ENCODE measurements around the gene RNF225.
"Not testable (repeated sequence)": the region's sequence is repeated elsewhere in the genome, so short reads cannot be mapped to it uniquely, and the experiment has no call there.

RNF225 gene

GRCh38 chr19:58395220-58395978 lies at the start of gene RNF225:
TSS of gene RNF225 (plus strand) at chr19:58395656. CDS start at chr19:58396090, 434 bp downstream.
- DNase-seq: no peak

DNA sequence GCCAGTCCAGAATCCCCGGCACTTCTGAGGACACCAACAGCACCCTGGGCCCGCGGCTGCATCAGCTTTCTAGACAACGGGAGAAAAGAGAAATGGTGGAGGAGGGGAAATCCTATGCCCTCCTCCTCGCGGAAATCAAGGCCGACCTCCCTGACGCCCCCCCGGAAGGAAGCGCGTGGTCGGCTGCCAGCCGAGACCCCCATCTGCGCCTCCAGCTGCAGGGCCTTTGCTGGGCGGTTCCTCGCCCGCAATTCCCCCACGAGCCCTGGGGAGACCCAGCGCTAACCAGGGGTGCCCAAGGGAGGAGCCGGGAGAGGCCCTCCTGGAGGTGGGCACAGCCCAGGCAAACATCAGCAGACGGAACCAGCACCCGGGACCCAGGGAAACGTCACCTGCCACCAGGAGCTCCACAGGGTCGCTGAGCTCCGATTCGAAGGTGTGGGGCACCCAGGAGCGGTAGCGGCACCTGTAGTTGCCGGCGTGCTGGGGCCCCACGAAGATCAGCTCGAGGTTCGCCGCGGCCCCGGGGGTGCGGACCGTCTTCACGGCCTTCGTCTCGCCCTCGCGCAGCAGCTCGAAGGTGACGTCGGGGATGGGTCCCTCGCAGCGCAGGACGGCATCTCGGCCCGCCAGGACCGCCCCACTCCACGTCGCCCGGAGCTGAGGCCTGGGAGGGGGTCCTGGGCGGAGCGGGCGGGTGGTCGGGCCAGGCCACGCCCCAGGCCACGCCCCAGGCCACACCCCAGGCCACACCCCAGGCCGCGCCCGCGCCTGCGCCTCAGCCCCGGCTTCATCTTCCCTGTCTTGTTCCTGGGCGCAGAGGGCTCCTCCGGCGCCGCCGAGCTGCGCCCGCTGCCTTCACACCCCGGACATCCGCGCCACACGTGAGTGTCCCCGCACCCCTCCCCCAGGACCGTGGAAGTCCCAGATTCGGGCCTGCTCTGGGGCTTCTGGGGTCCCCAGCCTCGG lies 48.2 kb upstream of the RNF225 start:
- peak; percentile 64 for DNase-seq

DNA sequence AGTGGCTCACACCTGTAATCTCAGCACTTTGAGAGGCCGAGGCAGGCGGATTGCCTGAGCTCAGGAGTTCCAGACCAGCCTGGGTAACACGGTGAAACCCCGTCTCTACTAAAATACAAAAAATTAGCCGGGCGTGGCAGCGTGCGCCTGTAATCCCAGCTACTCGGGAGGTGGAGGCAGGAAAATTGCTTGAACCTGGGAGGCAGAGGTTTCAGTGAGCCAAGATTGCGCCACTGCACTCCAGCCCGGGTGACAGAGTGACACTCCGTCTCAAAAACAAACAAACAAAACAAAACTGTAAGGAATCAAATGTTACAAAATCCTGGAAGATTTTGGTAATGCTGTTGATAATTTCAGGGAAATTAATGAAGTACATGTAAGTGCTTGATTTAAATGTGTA lies 47.4 kb upstream of the RNF225 start:
- not testable (repeated sequence) for DNase-seq

DNA sequence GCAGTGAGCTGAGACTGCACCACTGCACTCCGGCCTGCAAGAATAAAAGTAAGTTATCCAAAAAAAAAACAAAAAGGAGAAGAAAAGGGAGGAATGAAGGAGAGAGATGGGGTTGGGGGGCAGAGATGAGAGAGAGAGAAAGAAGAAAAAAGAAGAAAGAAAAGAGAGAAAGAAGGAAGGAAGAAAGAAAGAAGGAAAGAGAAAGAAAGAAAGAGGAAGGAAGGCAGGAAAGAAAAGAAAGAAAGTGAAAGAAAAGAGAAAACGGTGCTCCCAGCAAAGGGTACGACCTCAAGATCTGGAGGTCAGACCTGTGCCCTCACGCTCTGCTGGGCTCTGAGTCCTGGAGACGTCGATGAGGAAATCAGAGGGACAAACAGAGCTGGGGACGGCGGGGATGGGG lies 45.9 kb upstream of the RNF225 start:
- DNase-seq: no peak

- DNase-seq: peak; percentile 33
Observed at GRCh38 chr19:58350001-58350861, 45.2 kb upstream of the RNF225 start.

DNA sequence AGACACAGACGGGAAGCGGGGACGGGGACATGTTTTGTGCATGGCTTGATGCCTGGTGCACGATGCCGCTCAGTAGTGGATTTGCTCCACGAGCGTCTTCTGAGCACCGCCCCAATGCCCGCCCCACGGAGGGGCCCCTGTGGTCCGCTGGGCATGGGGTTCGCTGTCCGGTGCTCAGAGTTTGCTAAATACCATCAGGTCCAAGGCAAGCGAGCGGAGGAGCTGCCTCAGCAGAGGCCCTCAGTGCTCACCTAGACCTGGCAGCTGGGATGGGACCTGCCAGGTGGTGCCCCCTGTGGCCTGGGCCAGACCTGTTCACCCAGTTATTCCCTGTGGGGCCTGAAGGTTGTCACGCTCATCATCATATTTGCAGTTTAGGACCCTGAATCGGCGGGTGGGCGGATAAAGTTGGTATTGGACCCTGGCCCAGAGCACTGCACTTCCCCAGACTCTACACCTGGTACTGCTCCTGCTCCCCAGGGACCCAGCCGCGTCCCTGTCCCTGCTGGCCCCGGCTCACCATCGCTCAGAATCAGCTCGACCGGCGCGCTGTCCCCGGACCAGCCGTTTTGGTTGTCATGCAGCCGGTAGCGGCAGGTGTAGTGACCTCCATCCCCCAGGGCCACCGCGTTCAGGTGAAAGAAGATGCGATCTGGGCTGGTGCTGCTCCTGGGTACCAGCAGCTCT lies 44.4 kb upstream of the RNF225 start:
- no peak for DNase-seq

DNA sequence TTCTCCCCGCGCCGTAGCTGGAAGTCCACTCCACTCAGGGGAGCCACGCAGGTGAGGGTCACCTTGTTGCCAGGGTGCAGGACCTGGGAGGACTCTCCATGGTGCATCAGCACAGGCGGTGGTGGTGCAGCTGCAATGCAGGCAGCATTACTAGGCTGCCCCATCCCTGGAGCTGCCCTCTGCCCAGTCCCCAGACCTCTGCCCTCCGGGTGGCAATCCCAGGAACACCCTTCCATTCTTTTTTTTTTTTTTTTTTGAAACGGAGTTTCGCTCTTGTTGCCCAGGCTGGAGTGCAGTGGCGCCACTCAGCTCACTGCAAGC lies 43.9 kb upstream of the RNF225 start:
- no peak for DNase-seq

DNA sequence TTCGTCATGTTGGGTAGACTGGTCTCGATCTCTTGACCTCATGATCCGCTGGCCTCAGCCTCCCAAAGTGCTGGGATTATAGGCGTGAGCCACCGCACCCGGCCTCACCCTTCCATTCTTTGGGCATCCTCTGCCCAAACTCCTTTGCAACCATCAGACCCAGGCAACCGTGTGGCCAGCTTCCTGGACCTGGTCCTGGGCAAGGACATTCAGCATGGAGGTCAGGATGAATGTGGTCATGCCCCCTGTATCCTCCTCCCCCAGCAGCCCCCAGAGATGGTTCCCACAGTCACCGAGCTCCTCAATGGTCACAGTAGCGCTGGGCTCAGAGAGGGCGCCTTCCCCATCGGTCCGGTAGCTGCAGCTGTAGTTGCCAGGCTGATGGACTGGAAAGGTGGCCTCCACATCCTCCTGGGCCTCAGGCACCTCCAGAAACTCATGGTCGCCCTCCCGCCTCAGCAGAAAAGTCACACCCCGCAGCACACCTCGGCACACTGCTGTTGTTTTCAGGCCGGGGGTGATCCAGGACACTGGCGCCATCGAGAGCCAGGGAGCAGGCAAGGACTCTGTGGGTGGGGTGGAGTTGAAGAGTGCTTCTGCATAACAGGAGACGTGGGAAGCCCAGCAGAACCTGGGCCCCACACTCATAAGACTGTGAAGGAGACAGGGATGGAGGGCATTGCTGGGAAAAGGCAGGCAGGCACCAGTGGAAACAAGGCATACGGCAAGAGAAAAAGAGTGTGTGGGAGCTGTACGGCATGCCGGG lies 43.3 kb upstream of the RNF225 start:
- no peak for DNase-seq

DNA sequence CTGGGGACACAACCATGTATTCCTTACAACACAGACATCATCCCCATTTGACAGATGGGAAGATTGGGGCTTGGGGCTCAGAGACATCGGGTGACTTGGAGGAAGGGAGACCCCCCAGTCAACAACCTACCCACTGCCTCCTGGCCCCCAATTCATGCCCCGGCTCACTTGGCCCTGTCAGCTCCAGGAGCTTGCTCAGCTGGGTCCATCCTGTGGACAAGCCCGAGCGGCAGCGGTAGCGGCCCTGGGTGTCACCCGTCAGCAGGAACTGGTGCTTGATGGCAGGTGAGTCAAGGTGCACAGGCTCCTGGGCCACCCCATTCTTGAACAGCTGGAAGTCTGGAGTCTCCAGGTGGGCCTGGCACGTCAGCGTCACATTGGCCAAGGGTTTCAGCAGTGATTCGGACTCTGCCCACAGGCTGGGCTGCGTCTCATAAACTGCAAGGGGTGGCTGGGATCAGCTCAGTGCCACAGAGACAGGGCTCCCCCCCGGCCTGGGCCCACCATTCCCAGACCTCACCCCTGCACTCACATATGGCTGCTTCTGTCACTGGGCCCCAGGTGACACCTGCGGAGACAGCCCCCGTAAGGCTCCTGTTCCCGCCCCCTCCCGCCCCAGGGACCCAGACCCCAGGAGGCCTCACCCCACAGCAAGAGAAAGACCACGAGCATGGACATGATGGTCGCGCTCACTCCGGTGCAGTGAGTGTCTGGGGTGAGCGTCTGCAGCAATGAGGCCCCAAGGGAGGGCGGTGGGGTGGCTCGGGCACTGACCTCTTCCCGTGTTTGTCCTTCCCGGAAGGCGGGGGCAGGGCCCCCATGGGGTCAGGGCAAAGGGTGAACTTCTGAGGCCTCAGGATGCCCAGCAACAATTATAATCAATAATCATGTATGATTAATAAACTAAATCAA lies 42.4 kb upstream of the RNF225 start, which contains the start of gene A1BG:
Gene A1BG (minus strand): TSS at position 733 of the 912 bp plus-strand sequence. CDS start 55 bp downstream, at position 678.
- no peak for DNase-seq

DNA sequence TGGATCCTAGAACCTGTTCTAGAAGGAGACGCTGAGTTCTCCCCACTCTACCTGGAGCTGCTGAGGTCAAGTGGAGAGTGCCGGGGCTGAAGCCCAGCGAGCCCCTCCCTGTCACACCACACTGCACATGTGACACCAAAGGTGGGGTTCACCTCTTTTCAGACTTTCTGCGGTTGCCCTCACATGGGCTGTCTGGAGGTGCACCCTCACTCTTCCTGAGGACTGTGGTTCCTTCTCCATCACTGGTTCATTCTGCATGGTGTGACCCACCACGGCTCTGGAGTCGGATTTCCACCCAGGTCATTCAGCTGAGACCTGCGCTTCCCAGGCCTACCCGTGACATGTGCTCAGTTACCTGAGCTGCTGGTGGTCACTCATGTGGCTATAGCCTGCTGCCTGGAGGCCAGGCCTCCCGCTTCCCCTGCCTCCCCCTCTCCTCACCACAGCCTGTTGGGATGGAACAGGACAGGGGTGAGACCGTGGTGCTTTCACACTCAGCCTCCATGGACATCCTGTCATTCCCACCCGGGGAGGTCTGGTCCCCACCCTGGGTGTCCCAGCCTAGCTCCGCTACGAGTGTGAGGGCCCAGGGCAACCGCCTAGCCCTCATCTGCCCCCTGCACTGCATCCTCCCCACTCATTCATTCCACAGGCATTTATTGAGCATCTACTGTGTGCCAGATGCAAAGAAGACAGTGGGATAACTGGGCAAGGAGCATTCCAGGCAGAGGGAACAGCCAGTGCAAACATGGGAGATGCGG lies 41.6 kb upstream of the RNF225 start:
- DNase-seq: no peak

DNA sequence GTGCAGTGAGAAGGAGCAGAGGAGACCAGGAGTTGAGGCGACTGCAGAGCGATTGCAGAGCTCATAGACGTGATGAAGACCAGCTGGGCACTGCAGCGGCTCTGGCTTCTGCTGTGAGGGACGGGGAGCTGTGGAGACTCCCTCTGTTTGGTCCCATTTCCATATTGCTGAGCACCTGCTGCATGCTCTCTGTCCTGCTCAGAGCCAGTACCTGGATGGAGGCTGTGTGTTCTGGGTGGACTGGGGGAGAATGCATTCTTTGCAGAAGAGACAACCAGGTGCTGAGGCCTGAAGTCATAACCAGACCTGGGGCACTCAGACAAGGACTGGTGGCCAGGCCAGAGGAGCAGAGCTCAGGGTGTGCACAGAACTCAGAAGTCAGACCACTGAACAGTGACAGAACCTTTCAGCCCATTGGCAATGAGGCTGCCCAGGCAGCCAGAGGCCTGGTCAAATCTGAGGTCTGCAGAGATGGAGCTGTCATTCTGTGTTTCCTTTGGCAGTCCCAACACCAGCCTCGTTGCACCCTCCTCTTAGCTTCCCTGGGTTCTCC lies 40.9 kb upstream of the RNF225 start:
- no peak for DNase-seq

DNA sequence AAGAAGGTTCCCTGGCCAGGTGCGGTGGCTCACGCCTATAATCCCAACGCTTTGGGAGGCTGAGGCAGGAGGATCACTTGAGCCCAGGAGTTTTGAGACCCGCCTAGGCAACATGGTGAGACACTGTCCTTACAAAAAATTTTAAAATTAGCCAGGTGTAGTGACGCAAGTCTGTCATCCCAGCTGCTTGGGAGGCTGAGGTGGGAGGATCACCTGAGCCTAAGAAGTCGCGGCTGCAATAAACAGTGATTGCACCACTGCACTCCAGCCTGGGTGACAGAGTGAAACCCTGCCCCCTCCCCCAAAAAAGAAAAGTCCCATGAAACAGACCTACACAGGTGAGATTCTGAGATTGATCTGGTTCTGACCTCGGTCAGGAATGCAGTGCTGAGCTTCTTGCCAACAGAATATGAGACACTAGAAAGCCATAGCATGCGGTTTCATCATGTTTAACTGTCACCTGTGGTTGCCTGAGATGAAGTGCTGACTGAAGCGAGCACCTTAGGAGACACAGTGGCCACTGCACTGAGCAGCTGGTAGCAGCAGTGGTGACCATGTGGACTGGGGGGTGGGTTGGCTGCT lies 40.1 kb upstream of the RNF225 start:
- DNase-seq: no peak

DNA sequence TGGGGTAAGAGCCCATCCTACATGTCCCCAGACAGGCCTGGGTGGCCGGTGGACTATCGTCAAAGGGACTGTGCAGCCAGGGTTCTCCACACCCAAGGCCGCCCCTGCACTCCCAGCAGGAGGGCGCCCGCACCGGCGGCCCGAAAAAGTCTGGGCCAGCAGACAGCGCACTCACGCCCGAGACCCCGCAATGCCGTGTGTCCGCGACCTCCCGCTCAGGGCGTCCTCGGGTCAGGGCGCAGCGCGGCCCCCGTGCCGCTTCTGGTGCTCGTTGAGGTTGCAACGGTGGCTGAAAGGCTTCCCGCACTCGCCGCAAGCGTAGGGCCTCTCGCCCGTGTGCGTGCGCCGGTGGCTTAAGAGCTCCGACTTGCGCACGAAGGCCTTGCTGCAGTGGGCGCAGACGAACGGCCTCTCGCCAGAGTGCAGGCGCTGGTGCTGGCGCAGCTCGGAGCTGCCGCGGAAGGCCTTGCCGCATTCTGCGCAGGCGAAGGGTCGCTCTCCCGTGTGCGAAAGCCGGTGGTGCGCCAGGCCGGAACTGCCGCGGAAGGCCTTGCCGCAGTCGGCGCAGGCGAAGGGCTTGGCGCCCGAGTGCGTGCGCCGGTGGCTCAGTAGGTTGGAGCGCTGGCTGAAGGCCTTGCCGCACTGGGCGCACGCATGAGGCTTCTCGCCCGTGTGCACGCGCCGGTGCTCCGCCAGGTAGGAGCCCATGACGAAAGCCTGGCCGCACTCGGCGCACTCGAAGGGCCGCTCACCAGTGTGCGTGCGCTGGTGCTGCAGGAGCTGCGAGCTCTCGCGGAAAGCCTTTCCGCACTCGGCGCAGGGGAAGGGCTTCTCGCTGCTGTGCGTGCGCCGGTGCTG lies 39.3 kb upstream of the RNF225 start:
- peak; percentile 39 for DNase-seq

DNA sequence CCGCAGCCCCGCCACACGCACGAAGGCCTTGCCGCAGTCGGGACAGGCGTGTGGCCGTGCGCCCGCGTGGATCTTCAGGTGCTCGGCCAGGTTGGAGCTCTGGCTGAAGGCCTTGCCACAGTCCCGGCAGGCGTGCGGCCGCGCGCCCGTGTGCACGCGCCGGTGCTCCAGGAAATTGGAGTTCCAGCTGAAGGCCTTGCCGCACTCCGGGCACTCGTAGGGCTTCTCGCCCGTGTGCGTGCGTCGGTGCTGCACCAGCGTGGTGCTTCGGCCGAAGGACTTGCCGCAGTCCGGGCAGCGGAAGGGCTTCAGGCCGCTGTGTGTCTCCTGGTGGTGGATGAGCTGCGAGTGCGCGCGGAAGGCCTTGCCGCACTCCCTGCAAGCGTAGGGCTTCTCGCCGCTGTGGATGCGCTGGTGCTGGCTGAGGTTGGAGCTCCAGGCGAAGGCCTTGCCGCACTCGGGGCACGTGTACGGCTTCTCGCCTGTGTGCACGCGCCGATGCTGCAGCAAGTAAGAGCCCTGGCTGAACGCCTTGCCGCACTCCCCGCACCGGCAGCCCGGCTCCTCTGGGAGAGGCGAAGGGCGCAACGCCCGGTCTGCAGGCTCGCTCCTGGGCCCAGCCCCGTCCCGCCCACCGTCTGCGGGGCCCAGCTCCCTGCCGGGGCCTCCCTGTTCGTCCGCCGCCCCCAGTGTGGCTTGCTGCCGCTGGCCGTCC lies 38.5 kb upstream of the RNF225 start:
- peak; percentile 56 for DNase-seq

DNA sequence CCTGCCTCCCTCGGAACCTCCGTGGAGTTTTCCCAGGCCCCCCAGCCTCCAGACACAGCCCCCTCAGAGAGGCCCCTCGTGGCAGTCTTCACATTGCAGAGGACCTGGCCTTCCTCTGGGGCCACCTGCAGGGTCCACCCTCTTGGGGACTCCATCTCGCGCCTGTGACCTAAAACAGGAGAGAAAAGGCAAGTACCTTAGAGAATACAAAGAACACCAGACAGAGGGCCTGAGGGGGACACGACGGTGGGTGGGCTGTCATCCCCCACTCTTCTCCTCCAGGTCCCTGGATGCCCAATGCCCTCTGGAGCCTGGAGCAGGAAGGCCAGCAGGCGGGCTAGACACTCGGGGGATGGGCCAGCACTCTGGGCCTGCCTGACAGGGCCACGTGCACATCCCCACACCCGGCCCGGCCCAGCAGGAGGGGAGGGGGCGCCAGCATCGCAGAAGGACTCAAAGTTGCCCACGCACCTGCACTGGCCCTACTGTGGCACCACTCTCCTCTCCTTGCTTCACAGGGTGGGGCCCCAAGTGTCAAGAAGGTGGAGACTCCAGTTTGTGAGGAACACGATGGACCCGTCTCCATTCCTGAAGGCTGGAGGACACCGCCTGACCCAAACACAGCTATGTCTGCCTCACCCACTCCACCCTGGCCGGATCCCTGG lies 37.8 kb upstream of the RNF225 start:
- no peak for DNase-seq

- DNase-seq: no peak
Observed at GRCh38 chr19:58361900-58362271, 33.6 kb upstream of the RNF225 start.

Measured in right hindlimb (tissue), 1 donor.